NCI-H2029 treated with DMSO at 0.1 percent for 48 hours (cell line): ENCODE measurements around the gene RELN.
"Not testable (repeated sequence)": the region's sequence is repeated elsewhere in the genome, so short reads cannot be mapped to it uniquely, and the experiment has no call there.

Source experiments
- DNase-seq: peaks from one replicate; lab custom pipeline; 2025; lab: John Stamatoyannopoulos, UW

Gene RELN

DNA sequence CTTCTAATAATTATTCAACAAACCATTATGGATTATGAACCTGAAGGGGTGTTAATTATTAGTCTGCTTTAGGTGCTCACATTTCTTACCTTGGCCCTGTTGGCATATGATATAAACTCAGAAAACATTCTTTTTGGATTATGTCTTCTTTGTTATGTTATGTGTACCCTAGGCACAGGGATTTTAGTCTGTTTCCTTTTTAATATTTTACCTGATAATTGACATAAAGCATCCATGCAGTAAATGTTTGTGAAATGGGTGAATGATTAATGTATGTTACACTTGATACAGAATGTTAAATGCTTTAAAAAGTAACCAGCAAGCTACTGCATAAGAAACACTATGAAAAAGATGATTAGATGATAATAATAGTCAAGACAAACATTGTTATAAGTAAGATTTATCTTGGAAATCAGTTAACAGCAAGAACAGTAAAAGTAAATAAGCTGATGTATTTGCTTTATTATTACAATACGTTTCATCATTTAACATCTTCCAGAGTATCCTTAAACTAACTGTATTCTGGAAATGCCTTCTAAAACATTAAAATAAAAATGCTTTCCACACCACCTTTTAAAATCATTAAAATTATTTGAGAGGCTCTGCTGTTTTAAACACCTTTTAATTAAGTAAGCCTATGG, 204.7 kb downstream of the RELN start:
- DNase-seq, result no peak

DNA sequence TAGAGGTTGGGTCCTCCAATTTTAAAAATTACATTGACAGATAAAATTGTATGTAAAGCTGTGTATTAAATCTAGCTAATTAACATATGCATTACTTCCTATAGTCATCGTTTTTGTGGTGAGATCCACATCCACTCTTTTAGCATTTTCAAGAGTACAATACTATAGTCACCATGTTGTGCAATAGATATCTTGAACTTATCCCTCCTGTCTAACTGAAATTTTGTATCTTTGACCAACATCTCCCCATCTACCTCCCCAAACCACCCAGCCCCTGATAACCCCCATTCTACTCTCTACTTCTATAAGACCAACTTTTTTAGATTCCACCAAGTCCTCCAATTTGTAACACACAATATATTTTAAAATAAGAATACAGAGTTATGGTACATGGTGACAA, 208.0 kb downstream of the RELN start:
- DNase-seq, result no peak

- DNase-seq, result not testable (repeated sequence)
Measured at GRCh38 chr7:103780561-103780960, 208.9 kb downstream of the RELN start.

- DNase-seq, result no peak
Measured at GRCh38 chr7:103777440-103777839, 212.0 kb downstream of the RELN start.

- no peak for DNase-seq
Measured at GRCh38 chr7:103773726-103774125, 215.7 kb downstream of the RELN start.

DNA sequence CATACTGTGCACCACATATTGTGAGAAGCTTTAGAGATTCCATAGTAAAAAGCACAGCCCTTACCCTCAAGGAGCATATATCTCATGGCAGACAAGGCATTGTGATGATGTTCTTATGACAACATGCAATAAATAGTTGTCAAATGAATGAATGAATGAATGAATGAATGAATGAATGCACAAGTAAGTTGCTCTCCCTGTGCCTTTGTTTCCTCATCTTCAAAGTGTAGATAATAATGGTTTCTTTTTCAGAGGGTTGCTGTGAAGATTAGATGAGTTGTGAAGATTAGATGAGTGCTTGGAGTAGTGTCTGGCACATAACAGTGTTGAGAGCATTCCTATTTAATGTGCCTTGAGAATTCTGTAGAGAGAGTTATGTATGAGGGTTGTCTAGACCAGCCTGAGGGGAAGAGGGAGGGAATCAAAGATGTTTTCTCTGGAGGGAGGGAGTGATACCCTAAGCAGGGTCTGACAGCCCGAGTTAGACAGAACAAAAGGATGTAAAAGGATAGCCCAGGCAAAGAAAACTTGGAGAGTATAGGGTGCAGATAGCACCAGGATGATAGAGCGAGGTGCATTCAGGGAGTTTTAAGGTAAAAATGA, 217.2 kb downstream of the RELN start:
- no peak for DNase-seq

GRCh38 chr7:103771294-103771693, 218.2 kb downstream of the RELN start:
- no peak for DNase-seq

- no peak for DNase-seq
Measured at GRCh38 chr7:103766660-103767059, 222.8 kb downstream of the RELN start.

DNA sequence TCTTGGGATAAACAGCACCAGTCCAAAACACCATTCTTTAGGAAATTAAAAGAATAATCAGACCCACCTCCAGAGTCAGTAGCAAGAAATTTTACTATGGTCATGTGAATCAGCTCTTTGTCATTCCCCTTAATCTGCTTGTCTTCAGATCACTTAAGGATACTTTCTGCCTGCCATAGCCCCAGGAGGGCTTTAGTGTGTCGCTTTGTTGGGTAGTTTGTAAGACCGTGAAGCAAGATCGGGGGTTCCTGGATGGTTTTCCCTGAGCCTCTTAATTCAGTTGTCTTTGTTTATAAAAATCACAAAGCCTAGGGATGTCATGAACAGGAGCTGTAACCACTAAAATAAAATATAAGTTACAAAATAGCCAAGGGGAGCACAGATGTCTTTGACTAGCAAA, 223.6 kb downstream of the RELN start:
- no peak for DNase-seq

DNA sequence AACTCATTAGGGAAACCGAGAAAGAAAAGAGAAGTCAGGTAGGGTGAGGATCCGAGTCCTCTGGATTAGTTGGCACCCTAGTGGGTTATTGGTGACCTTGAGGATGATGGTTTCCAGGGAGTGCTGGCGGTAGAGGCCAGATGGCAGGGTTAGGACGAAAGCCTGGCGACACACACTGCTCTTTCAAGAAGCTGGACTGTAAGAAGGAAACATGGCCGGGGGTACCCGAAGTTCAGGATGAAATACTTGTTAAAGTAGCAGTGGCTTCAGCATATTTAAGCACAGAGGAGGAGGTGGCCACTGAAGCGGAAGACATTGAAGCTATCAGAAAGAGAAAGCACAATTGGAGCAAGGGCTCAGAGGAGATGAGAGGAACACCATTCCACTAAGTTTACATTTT, 224.6 kb downstream of the RELN start:
- no peak for DNase-seq

- DNase-seq, result no peak
Measured at GRCh38 chr7:103762877-103763276, 226.6 kb downstream of the RELN start.

- DNase-seq, result no peak
Measured at GRCh38 chr7:103762065-103762760, 227.2 kb downstream of the RELN start.

DNA sequence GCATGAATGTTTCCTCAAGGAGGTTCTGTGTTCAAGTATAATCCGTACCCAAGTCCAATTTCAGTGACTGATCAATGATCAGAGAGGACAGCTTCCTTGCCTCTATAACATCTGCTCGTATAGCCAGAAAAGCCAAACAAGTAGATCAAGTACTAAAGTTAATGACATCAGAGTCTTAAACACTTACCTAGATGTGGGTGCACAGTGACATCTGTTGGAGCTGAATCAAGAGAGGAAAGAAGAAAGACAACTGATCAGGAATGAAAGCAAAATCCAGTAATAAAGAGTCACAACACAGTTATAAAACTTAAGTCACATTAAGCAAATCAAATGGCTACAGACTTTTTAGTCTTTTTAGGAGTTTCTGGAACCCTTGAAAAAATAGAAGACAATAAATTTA, 236.5 kb downstream of the RELN start:
- DNase-seq, result no peak

DNA sequence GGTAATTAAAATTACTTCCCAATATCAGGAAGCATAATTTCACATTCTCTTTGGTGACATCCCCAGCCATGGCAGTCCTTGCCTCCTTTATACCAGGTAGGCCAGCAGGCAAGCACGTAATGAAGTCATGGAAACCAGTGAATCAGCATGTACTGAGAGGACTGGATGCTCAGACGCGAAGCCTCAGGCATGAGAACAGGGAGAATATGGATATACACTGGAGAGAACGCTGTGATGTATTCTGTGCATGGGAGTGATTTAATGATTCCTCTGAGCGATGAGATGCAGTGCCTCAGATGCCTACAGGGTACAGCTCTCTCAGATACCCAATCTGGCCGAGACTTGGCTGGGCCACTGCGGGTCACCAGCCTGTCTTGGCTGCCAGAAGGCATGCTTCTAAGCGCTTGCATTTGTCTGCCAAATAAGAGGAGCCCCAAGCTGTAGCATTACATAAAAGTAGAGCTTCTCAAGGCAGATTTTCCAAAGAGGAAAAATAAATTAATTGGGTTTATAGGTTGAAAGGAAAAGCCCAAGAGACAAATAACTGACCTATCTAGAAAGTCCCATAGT, 238.1 kb downstream of the RELN start:
- DNase-seq, result no peak

GRCh38 chr7:103748680-103749079, 240.8 kb downstream of the RELN start:
- DNase-seq, result no peak

- no peak for DNase-seq
Measured at GRCh38 chr7:103735377-103735776, 254.1 kb downstream of the RELN start.

DNA sequence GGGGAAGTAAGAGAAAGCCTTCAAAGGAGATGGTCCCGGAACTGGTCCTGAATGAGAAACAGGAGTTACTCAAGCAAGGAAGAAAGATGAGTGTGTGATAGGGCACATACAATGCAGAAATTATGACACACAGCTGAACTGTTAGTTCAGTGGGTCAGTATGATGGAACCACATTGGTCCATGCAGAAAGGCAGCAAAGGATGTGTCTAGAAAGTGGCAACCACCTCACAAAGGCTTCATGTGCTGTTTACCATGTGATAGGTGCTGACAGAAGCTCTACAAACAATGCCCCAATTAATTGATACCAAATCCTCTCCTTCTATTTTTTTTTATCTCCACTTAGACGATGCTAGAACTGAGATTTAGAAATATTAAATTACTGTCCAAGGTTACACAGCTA, 258.3 kb downstream of the RELN start:
- no peak for DNase-seq

- no peak for DNase-seq
Measured at GRCh38 chr7:103729026-103729425, 260.4 kb downstream of the RELN start.

- no peak for DNase-seq
Measured at GRCh38 chr7:103727982-103728610, 261.4 kb downstream of the RELN start.

GRCh38 chr7:103719070-103719469, 270.4 kb downstream of the RELN start:
- DNase-seq, result no peak

GRCh38 chr7:103718482-103719061, 270.9 kb downstream of the RELN start:
- no peak for DNase-seq

GRCh38 chr7:103717574-103717973, 271.9 kb downstream of the RELN start:
- no peak for DNase-seq
